Measurements from ENCODE around the gene JAK1.

DNA sequence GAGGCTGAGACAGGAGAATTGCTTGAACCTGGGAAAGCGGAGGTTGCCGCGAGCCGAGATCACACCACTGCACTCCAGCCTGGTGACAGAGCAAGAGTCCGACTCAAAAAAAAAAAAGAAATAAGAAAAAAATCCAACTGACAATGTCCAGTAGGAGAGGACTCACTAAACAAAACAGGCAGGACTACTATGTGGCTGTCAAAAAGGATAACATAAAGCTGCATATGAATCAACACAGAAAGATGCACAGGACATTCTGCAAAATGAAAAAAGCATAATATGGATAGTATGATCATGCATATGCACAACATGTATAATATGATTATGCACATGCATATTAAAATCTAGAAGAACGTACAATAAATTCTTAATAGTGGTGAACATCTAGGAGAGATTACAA is 80.7 kb downstream of the JAK1 start:
- TF ChIP-seq, protein P1, sequence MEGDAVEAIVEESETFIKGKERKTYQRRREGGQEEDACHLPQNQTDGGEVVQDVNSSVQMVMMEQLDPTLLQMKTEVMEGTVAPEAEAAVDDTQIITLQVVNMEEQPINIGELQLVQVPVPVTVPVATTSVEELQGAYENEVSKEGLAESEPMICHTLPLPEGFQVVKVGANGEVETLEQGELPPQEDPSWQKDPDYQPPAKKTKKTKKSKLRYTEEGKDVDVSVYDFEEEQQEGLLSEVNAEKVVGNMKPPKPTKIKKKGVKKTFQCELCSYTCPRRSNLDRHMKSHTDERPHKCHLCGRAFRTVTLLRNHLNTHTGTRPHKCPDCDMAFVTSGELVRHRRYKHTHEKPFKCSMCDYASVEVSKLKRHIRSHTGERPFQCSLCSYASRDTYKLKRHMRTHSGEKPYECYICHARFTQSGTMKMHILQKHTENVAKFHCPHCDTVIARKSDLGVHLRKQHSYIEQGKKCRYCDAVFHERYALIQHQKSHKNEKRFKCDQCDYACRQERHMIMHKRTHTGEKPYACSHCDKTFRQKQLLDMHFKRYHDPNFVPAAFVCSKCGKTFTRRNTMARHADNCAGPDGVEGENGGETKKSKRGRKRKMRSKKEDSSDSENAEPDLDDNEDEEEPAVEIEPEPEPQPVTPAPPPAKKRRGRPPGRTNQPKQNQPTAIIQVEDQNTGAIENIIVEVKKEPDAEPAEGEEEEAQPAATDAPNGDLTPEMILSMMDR (IDR thresholded peaks at IDR 0.05) = no peak
- no peak for TF ChIP-seq POLR2AphosphoS5 (IDR thresholded peaks at IDR 0.05)
- no peak for TF ChIP-seq POLR2A (IDR thresholded peaks at IDR 0.05)

Measured in upper lobe of left lung (tissue), 4 donors.